Measurements from ENCODE around the gene TNK1. TPM values are rescaled to one million over a fixed set of nuclear protein-coding genes. Genes with fewer than 3 reads are reported as not detected.
"Not testable (repeated sequence)": the region's sequence is repeated elsewhere in the genome, so short reads cannot be mapped to it uniquely, and the experiment has no call there.

The TNK1 gene
- 6.1 and 6.4 TPM in 2 replicates for total RNA-seq (2022)
- Bru-seq, nascent RNA, result percentile 38 among the genes with signal in this experiment
- BruChase-seq, experiment 1, labeled RNA remaining after a 2-hour chase, result percentile 46 among the genes with signal in this experiment
- percentile 47 among the genes with signal in this experiment for BruChase-seq, experiment 2, labeled RNA remaining after a 6-hour chase
- long read RNA-seq, partial matches to known transcripts, result 5 of 6 reads
- long read RNA-seq, other reads (novel, unspliced or antisense), result 0 of 6 reads

DNA sequence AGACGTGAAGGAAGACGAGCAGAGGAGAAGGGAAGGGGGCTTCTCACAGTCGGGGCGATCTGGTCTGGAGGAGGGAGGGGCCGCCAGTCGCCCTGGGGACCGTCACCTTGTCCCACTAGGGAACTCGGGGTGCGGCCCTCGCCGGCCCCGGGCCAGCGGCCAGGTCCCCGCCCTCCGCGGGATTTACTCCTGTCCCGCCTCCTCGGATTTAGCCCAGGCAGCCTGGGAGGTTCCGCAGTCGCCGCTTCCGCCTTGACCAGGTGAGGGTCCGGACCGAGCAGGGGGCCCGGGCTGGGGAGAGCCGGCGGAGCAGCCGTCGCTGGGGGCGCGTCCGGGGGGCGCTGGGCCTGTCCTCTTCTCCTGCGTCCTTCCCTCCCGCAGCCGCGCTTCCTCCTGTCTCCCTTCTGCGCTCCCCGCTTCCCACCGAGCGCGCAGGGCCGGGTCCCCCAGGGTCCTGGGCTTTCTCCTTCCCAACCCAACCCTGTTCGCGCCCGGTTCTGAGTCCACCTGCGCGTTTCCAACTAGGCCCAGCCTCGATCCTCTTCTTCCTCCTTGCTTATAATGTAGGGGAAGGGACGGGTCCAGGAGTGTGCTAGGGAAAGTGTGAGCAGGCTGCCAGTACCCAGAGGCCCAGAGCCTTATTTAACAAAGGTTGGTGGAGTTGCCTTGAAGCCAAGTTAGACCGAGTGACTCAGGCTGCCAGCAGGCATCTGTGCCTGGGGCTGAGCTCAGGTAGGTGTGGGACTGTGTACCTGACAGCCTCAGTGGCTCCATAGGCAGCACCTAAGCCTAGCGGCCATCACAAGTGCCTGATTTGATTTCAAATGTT, at the start of gene TNK1:
TNK1 (plus strand) TSS at position 235 of the 829 bp plus-strand sequence. CDS start 1,838 bp downstream, outside the sequence.
- peak within 1 kb of the TSS; percentile 2 for H3K27ac Mint-ChIP-seq (ENCODE audit: unreplicated experiment)

GRCh38 chr17:7332111-7332510, 48.8 kb upstream of the TNK1 start:
- Histone ChIP-seq H3K36me3 (ENCODE audit: control insufficient read depth, insufficient read depth, low read length) (no peaks in the 10 kb centered on the region), H3K9me3 (no peaks in the 10 kb centered on the region), H3K27me3 (replicated peaks; ENCODE audit: control insufficient read depth, insufficient read depth, low read length) (no peaks in the 10 kb centered on the region), H3K4me3 (ENCODE audit: low read depth, low read length) (no peak overlapping the region), H3K4me1 (0 out of 2 replicates have a peak, but pooled peaks cover 4% of the 10 kb centered on the region)
- Mint-ChIP-seq H3K4me3 (ENCODE audit: unreplicated experiment) (no peak overlapping the region), H3K4me1 (ENCODE audit: low read depth, unreplicated experiment) (peaks cover 10% of the 10 kb centered on the region), H3K27ac (ENCODE audit: unreplicated experiment) (no peak overlapping the region), H3K36me3 (ENCODE audit: insufficient read depth, unreplicated experiment) (peaks cover 11% of the 10 kb centered on the region), H3K9me3 (ENCODE audit: unreplicated experiment) (no peaks in the 10 kb centered on the region), H3K27me3 (ENCODE audit: insufficient read depth, unreplicated experiment) (no peaks in the 10 kb centered on the region)
- no peak for DNase-seq
- no TSS peak for BruUV-seq (replicated peaks)
- ChIA-PET CTCF (no interaction called here), POLR2A (no interaction called here)
- intact Hi-C loops (cut with micrococcal nuclease; ENCODE audit: unreplicated experiment), result no loop called here
- TF ChIP-seq CTCF (IDR thresholded peaks at IDR 0.05; ENCODE audit: insufficient read depth in 1 of 2, low read depth in 1 of 2, low read length in 1 of 2, severe bottlenecking in 1 of 2, unreplicated experiment in 1 of 2), result no peak

More for the DNA sequence above, at the start of gene TNK1:
- intact Hi-C loops (cut with micrococcal nuclease; ENCODE audit: unreplicated experiment), result loop anchor here (1.0 kb wide), 1 partner anchor 23 kb away; the partner anchor contains the start of gene TMEM256
- Mint-ChIP-seq H3K9me3 (ENCODE audit: unreplicated experiment) (no peaks in the 10 kb centered on the region), H3K36me3 (ENCODE audit: insufficient read depth, unreplicated experiment) (peaks cover 5% of the 10 kb centered on the region), H3K4me1 (ENCODE audit: low read depth, unreplicated experiment) (peaks cover 7% of the 10 kb centered on the region), H3K27me3 (ENCODE audit: insufficient read depth, unreplicated experiment) (no peaks in the 10 kb centered on the region), H3K4me3 (ENCODE audit: unreplicated experiment) (peak within 1 kb of the TSS; percentile 80)
- BruUV-seq (replicated peaks), result TSS peak; percentile 78
- ChIA-PET POLR2A (interaction anchor here (1.3 kb wide), 1 partner anchor 22 kb away, joined by 11 read pairs; the partner anchor contains the start of gene TMEM256), CTCF (interaction anchor here (1.7 kb wide), 1 partner anchor 23 kb away, joined by 7 read pairs; the partner anchor contains the start of gene TMEM256)
- Histone ChIP-seq H3K27me3 (replicated peaks; ENCODE audit: control insufficient read depth, insufficient read depth, low read length) (no peaks in the 10 kb centered on the region), H3K36me3 (ENCODE audit: control insufficient read depth, insufficient read depth, low read length) (no peaks in the 10 kb centered on the region), H3K9me3 (no peaks in the 10 kb centered on the region), H3K4me1 (no peaks in the 10 kb centered on the region), H3K4me3 (ENCODE audit: low read depth, low read length) (peak within 1 kb of the TSS; percentile 55)
- TF ChIP-seq CTCF (IDR thresholded peaks at IDR 0.05; ENCODE audit: insufficient read depth in 1 of 2, low read depth in 1 of 2, low read length in 1 of 2, severe bottlenecking in 1 of 2, unreplicated experiment in 1 of 2), result no peak
- DNase-seq, result peak; percentile 44 to 54

DNA sequence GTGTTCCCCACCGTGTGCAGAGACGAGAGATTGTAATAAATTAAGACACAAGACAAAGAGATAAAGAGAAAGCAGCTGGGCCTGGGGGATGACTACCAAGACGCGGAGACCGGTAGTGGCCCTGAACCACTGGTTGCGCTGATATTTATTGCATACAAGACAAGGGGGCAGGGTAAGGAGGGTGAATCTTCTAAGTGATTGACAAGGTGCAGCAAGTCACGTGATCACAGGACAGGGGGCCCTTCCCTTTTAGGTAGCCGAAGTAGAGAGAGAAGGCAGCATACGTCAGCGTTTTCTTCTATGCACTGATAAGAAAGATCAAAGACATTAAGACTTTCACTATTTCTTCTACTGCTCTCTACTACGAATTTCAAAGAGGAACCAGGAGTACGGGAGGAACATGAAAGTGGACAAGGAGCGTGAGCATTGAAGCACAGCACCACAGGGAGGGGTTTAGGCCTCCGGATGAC, 48.3 kb upstream of the TNK1 start:
- H3K4me1 ChIP-seq; H3K4me3 ChIP-seq (ENCODE audit: low read depth, low read length); POLR2A ChIA-PET; H3K36me3 ChIP-seq (ENCODE audit: control insufficient read depth, insufficient read depth, low read length); H3K27me3 Mint-ChIP-seq (ENCODE audit: insufficient read depth, unreplicated experiment); H3K27ac Mint-ChIP-seq (ENCODE audit: unreplicated experiment); H3K27me3 ChIP-seq (replicated peaks; ENCODE audit: control insufficient read depth, insufficient read depth, low read length); DNase-seq; H3K4me3 Mint-ChIP-seq (ENCODE audit: unreplicated experiment); intact Hi-C loops (cut with micrococcal nuclease; ENCODE audit: unreplicated experiment); CTCF ChIA-PET; BruUV-seq (replicated peaks); H3K9me3 ChIP-seq; H3K9me3 Mint-ChIP-seq (ENCODE audit: unreplicated experiment): not testable (repeated sequence)
- peaks cover 10% of the 10 kb centered on the region for H3K4me1 Mint-ChIP-seq (ENCODE audit: low read depth, unreplicated experiment)
- H3K36me3 Mint-ChIP-seq (ENCODE audit: insufficient read depth, unreplicated experiment), result peaks cover 11% of the 10 kb centered on the region

Data from Caco-2 (cell line).